Fibroblast of the aortic adventitia (primary cell): ENCODE measurements around the gene SLC25A21. TPM values are rescaled to one million over a fixed set of nuclear protein-coding genes. Genes with fewer than 3 reads are reported as not detected.
A peak's percentile ranks its signal among the peaks of the same experiment; 100 is the strongest.
"Not testable (repeated sequence)": the region's sequence is repeated elsewhere in the genome, so short reads cannot be mapped to it uniquely, and the experiment has no call there.

ENCODE experiments used
- DNase-seq: peaks from one replicate; pipeline ENCODE4 v3.0.0-alpha.2; 2010; ENCODE audit warnings: low read depth
- H3K4me3 ChIP-seq: 2 replicates; pipeline ENCODE4 v1.5.1; 2011; ENCODE audit warnings: low read depth, mild to moderate bottlenecking, control low read depth, low read length, moderate library complexity
- CTCF ChIP-seq: IDR thresholded peaks from 2 replicates; pipeline ENCODE4 v1.5.1; 2011; ENCODE audit warnings: mild to moderate bottlenecking, low read length, control low read depth, inconsistent platforms; ENCODE audit not compliant: insufficient read depth
- total RNA-seq: library from RNA; depleted of rRNA; stranded (reverse); fragments of >200 nt; gene quantifications from 2 replicates; pipeline ENCODE4 v1.2.3, GENCODE V29; 2012; ENCODE audit warnings: low replicate concordance

SLC25A21 gene
- total RNA-seq, 1 donor, result 1.2 TPM

GRCh38 chr14:37081218-37081617, 91.2 kb downstream of the SLC25A21 start:
- no peak overlapping the region for H3K4me3 ChIP-seq
- TF ChIP-seq CTCF, result no peak
- no peak for DNase-seq

GRCh38 chr14:37078131-37078530, 94.3 kb downstream of the SLC25A21 start:
- TF ChIP-seq CTCF, result no peak
- no peak overlapping the region for H3K4me3 ChIP-seq
- DNase-seq, result no peak

- not testable (repeated sequence) for H3K4me3 ChIP-seq
- peak; percentile 22 for DNase-seq
These were observed 98.1 kb downstream of the SLC25A21 start for GRCh38 chr14:37074320-37074719.

- H3K4me3 ChIP-seq, result no peak overlapping the region
- no peak for TF ChIP-seq CTCF
- no peak for DNase-seq
These were observed 108.8 kb downstream of the SLC25A21 start for GRCh38 chr14:37063467-37064240.

GRCh38 chr14:37062191-37062803, 110.1 kb downstream of the SLC25A21 start:
- DNase-seq, result no peak
- no peak overlapping the region for H3K4me3 ChIP-seq
- no peak for TF ChIP-seq CTCF

- H3K4me3 ChIP-seq, result no peak overlapping the region
- TF ChIP-seq CTCF, result no peak
- DNase-seq, result no peak
These were observed 110.7 kb downstream of the SLC25A21 start for GRCh38 chr14:37061697-37062096.

GRCh38 chr14:37060496-37061260, 111.7 kb downstream of the SLC25A21 start:
- no peak overlapping the region for H3K4me3 ChIP-seq
- no peak for TF ChIP-seq CTCF
- no peak for DNase-seq
